ENCODE measurements around the gene APC. TPM values are rescaled to one million over a fixed set of nuclear protein-coding genes. Genes with fewer than 3 reads are reported as not detected.

Gene APC
- total RNA-seq, 1 donor = 67.0 TPM

- Histone ChIP-seq H3K4me3 (ENCODE audit: insufficient read depth, low read length) (no peak overlapping the region), H3K4me2 (ENCODE audit: insufficient read depth, low read length) (no peak overlapping the region), H3K4me1 (ENCODE audit: insufficient read depth, low read length) (no peaks in the 10 kb centered on the region), H2AFZ (ENCODE audit: low read length) (no peak overlapping the region), H3K9me3 (ENCODE audit: low read depth, low read length) (no peaks in the 10 kb centered on the region), H3K36me3 (ENCODE audit: insufficient read depth, low read length) (no peaks in the 10 kb centered on the region), H3K27me3 (ENCODE audit: insufficient read depth, low read length) (no peaks in the 10 kb centered on the region), H4K20me1 (ENCODE audit: insufficient read depth, low read length) (peaks cover 22% of the 10 kb centered on the region), H3K79me2 (ENCODE audit: insufficient read depth, low read length) (peaks cover 73% of the 10 kb centered on the region), H3K27ac (ENCODE audit: low read depth, low read length) (no peak overlapping the region)
- TF ChIP-seq, protein P1, sequence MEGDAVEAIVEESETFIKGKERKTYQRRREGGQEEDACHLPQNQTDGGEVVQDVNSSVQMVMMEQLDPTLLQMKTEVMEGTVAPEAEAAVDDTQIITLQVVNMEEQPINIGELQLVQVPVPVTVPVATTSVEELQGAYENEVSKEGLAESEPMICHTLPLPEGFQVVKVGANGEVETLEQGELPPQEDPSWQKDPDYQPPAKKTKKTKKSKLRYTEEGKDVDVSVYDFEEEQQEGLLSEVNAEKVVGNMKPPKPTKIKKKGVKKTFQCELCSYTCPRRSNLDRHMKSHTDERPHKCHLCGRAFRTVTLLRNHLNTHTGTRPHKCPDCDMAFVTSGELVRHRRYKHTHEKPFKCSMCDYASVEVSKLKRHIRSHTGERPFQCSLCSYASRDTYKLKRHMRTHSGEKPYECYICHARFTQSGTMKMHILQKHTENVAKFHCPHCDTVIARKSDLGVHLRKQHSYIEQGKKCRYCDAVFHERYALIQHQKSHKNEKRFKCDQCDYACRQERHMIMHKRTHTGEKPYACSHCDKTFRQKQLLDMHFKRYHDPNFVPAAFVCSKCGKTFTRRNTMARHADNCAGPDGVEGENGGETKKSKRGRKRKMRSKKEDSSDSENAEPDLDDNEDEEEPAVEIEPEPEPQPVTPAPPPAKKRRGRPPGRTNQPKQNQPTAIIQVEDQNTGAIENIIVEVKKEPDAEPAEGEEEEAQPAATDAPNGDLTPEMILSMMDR (IDR thresholded peaks at IDR 0.05; ENCODE audit: extremely low read depth, low read depth, low read length) = no peak
- no peak for DNase-seq (ENCODE audit: insufficient read length, low spot score, missing footprints)
Measured at GRCh38 chr5:112720576-112720975, 17.1 kb upstream of the APC start.

DNA sequence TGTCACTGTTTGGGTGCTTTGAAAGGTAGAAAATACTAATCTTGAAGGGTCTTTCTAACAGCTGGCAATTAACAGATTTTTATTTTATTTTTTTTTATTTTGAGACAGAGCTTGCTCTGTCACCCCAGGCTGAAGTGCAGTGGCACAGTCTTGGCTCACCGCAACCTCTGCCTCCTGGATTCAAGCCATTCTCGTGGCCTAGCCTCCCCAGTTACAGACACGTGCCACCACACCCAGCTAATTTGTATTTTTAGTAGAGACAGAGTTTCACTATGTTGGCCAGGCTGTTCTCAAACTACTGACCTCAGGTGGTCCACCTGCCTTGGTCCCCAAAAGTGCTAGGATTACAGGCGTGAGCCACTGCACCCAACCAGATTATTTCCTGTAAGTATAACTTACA lies 12.8 kb upstream of the APC start:
- Histone ChIP-seq H2AFZ (ENCODE audit: low read length) (no peak overlapping the region), H3K4me2 (ENCODE audit: insufficient read depth, low read length) (no peak overlapping the region), H3K9me3 (ENCODE audit: low read depth, low read length) (no peaks in the 10 kb centered on the region), H4K20me1 (ENCODE audit: insufficient read depth, low read length) (peaks cover 18% of the 10 kb centered on the region), H3K4me1 (ENCODE audit: insufficient read depth, low read length) (no peaks in the 10 kb centered on the region), H3K27ac (ENCODE audit: low read depth, low read length) (no peak overlapping the region), H3K27me3 (ENCODE audit: insufficient read depth, low read length) (no peaks in the 10 kb centered on the region), H3K4me3 (ENCODE audit: insufficient read depth, low read length) (no peak overlapping the region), H3K36me3 (ENCODE audit: insufficient read depth, low read length) (no peaks in the 10 kb centered on the region), H3K79me2 (ENCODE audit: insufficient read depth, low read length) (peaks cover 69% of the 10 kb centered on the region)
- no peak for DNase-seq (ENCODE audit: insufficient read length, low spot score, missing footprints)
- TF ChIP-seq, protein P1 (IDR thresholded peaks at IDR 0.05; ENCODE audit: extremely low read depth, low read depth, low read length) = no peak

GRCh38 chr5:112729630-112730029 lies 8.1 kb upstream of the APC start:
- Histone ChIP-seq H3K4me2 (ENCODE audit: insufficient read depth, low read length) (no peak overlapping the region), H3K27me3 (ENCODE audit: insufficient read depth, low read length) (no peaks in the 10 kb centered on the region), H4K20me1 (ENCODE audit: insufficient read depth, low read length) (peaks cover 4% of the 10 kb centered on the region), H2AFZ (ENCODE audit: low read length) (no peak overlapping the region), H3K27ac (ENCODE audit: low read depth, low read length) (no peak overlapping the region), H3K4me3 (ENCODE audit: insufficient read depth, low read length) (no peak overlapping the region), H3K4me1 (ENCODE audit: insufficient read depth, low read length) (peaks cover 1% of the 10 kb centered on the region), H3K9me3 (ENCODE audit: low read depth, low read length) (no peaks in the 10 kb centered on the region), H3K79me2 (ENCODE audit: insufficient read depth, low read length) (peaks cover 51% of the 10 kb centered on the region), H3K36me3 (ENCODE audit: insufficient read depth, low read length) (no peaks in the 10 kb centered on the region)
- no peak for DNase-seq (ENCODE audit: insufficient read length, low spot score, missing footprints)
- TF ChIP-seq, protein P1 (IDR thresholded peaks at IDR 0.05; ENCODE audit: extremely low read depth, low read depth, low read length) = no peak

DNA sequence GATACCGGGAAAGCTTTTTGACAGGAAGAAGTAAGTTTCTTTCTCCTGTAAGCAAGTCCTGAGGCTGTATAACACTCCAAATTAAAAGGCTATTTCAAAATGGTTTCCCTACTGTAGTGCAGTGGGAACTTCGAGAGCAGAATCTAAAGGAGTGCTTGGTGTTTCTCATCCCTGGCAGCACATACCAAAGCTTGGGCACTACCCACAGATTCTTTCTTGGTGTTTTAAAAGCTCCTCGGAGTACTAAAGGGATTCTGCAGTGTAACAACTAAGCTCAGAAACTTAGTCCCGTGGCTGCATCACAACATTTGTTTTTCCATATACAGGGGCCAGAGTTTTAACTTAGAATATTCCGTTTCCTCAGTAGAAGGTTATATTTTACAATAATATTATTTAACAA lies 5.6 kb upstream of the APC start:
- H3K4me3 ChIP-seq (ENCODE audit: insufficient read depth, low read length) = no peak overlapping the region
- no peak overlapping the region for H2AFZ ChIP-seq (ENCODE audit: low read length)
- TF ChIP-seq, protein P1 (IDR thresholded peaks at IDR 0.05; ENCODE audit: extremely low read depth, low read depth, low read length) = no peak
- no peak for DNase-seq (ENCODE audit: insufficient read length, low spot score, missing footprints)
- H3K9me3 ChIP-seq (ENCODE audit: low read depth, low read length) = no peaks in the 10 kb centered on the region
- no peak overlapping the region for H3K4me2 ChIP-seq (ENCODE audit: insufficient read depth, low read length)
- H3K27ac ChIP-seq (ENCODE audit: low read depth, low read length) = no peak overlapping the region
- H4K20me1 ChIP-seq (ENCODE audit: insufficient read depth, low read length) = no peaks in the 10 kb centered on the region
- H3K36me3 ChIP-seq (ENCODE audit: insufficient read depth, low read length) = no peaks in the 10 kb centered on the region
- peaks cover 34% of the 10 kb centered on the region for H3K79me2 ChIP-seq (ENCODE audit: insufficient read depth, low read length)
- peaks cover 16% of the 10 kb centered on the region for H3K4me1 ChIP-seq (ENCODE audit: insufficient read depth, low read length)
- no peaks in the 10 kb centered on the region for H3K27me3 ChIP-seq (ENCODE audit: insufficient read depth, low read length)
